ENCODE data around the gene CACNB4. TPM values are rescaled to one million over a fixed set of nuclear protein-coding genes. Genes with fewer than 3 reads are reported as not detected.
"Not testable (repeated sequence)": the region's sequence is repeated elsewhere in the genome, so short reads cannot be mapped to it uniquely, and the experiment has no call there.

CACNB4 gene
- total RNA-seq, 1 donor = 0.84 TPM

GRCh38 chr2:151922845-151923666 is 175.8 kb downstream of the CACNB4 start:
- Histone ChIP-seq H3K4me3 (ENCODE audit: low read length) (no peak overlapping the region), H3K27me3 (ENCODE audit: insufficient read depth, low read length) (no peaks in the 10 kb centered on the region), H3K9me3 (ENCODE audit: low read depth, low read length) (no peaks in the 10 kb centered on the region), H3K4me1 (ENCODE audit: insufficient read depth, low read length) (peaks cover 59% of the 10 kb centered on the region)

DNA sequence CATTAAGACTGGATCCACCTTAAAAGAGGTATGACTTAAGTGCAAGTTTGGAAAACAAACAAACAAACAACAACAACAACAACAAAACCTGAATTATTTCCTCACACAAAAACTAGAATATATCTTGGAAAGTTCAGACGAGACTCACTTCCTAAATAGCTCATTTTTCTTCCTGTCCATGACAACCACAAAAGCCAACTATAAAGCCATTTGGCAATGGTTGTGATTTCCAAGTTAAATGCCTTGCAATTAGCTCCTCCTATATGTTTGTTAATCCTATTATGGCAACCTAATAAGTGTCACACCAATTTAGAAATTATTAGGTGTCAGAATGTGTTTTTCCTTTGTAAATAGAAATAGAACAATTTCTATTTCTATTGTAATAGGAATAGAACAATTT is 179.1 kb downstream of the CACNB4 start:
- H3K4me1 ChIP-seq (ENCODE audit: insufficient read depth, low read length) = peaks cover 80% of the 10 kb centered on the region
- H3K9me3 ChIP-seq (ENCODE audit: low read depth, low read length) = no peaks in the 10 kb centered on the region
- no peak overlapping the region for H3K4me3 ChIP-seq (ENCODE audit: low read length)
- H3K27me3 ChIP-seq (ENCODE audit: insufficient read depth, low read length) = no peaks in the 10 kb centered on the region

- no peaks in the 10 kb centered on the region for H3K9me3 ChIP-seq (ENCODE audit: low read depth, low read length)
- H3K27me3 ChIP-seq (ENCODE audit: insufficient read depth, low read length) = no peaks in the 10 kb centered on the region
- H3K4me3 ChIP-seq (ENCODE audit: low read length) = no peak overlapping the region
- H3K4me1 ChIP-seq (ENCODE audit: insufficient read depth, low read length) = peaks cover 88% of the 10 kb centered on the region
These were observed 180.5 kb downstream of the CACNB4 start for GRCh38 chr2:151918308-151918707.

DNA sequence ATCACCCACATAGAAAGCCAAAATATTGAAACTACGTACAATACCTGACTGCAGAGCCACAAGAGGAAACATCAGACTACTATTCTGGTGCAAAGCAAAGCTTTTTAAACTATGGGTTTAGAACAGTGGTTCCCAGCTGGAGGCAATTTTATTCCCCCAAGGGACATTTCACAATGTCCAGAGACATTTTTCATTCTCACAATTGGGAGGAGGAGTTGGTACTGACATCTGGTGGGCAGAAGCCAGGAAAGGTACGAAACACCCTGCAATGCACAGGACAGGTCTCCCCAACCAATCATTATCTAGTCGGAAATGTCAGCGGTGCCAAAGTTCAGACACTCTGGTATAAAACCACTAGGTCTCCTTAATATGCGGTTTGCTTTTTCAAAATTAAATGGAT is 182.2 kb downstream of the CACNB4 start:
- Histone ChIP-seq H3K4me1 (ENCODE audit: insufficient read depth, low read length) (peaks cover 86% of the 10 kb centered on the region), H3K27me3 (ENCODE audit: insufficient read depth, low read length) (no peaks in the 10 kb centered on the region), H3K9me3 (ENCODE audit: low read depth, low read length) (no peaks in the 10 kb centered on the region), H3K4me3 (ENCODE audit: low read length) (no peak overlapping the region)

DNA sequence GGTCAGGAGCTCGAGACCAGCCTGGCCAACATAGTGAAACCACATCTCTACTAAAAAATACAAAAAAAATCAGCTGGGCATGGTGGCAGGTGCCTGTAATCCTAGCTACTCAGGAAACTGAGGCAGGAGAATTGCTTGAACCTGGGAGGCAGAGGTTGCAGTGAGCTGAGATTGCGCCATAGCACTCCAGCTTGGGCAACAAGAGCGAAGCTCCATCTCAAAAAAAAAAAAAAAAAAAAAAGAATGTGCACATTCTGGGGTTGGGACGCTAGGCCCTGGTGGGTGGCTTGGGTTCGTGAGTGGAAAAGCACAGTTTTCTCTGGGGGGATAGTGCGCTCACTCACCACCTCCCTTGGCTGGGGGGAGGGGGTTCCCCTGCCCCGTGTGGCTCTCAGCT is 183.2 kb downstream of the CACNB4 start:
- not testable (repeated sequence) for H3K4me3 ChIP-seq (ENCODE audit: low read length)
- peaks cover 82% of the 10 kb centered on the region for H3K4me1 ChIP-seq (ENCODE audit: insufficient read depth, low read length)

DNA sequence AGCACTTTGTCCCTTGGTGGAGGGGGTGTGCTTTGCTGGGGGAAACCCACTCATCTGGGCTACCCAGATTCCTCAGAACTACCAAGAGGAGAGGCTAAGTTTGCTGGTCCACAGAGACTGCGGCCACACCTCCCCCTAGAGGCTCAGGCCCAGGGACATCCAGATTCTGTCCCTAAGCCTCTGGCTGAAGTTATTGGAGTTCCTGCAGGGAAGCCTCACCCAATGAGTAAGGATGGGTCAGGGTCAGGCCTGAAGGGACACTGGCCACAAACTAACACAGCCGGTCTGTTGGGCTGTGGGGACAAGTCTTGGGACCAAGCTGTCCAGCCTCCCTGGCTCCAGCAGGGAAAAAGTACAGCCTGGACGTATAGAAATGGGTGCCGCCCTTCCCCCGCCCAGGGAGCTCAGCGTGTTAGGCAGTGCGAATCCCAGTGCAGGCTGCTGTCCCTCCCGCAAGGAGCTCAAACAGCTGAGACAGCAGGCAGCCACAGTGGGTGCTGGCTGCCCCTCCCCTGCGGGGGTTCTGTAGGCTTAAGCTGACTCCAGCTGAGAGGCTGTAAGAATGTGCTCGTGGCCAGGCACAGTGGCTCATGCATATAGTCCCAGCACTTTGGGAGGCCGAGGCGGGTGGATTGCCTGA is 183.7 kb downstream of the CACNB4 start:
- Histone ChIP-seq H3K9me3 (ENCODE audit: low read depth, low read length) (no peaks in the 10 kb centered on the region), H3K4me3 (ENCODE audit: low read length) (no peak overlapping the region), H3K27me3 (ENCODE audit: insufficient read depth, low read length) (no peaks in the 10 kb centered on the region), H3K4me1 (ENCODE audit: insufficient read depth, low read length) (peaks cover 77% of the 10 kb centered on the region)

More for the DNA sequence above, 183.2 kb downstream of the CACNB4 start:
- not testable (repeated sequence) for H3K9me3 ChIP-seq (ENCODE audit: low read depth, low read length); H3K27me3 ChIP-seq (ENCODE audit: insufficient read depth, low read length)

- Histone ChIP-seq H3K9me3 (ENCODE audit: low read depth, low read length) (no peaks in the 10 kb centered on the region), H3K4me3 (ENCODE audit: low read length) (no peak overlapping the region), H3K27me3 (ENCODE audit: insufficient read depth, low read length) (no peaks in the 10 kb centered on the region), H3K4me1 (ENCODE audit: insufficient read depth, low read length) (peaks cover 59% of the 10 kb centered on the region)
These were observed 190.5 kb downstream of the CACNB4 start for GRCh38 chr2:151908204-151908882.

- H3K4me3 ChIP-seq (ENCODE audit: low read length) = no peak overlapping the region
- no peaks in the 10 kb centered on the region for H3K27me3 ChIP-seq (ENCODE audit: insufficient read depth, low read length)
- peaks cover 51% of the 10 kb centered on the region for H3K4me1 ChIP-seq (ENCODE audit: insufficient read depth, low read length)
- H3K9me3 ChIP-seq (ENCODE audit: low read depth, low read length) = no peaks in the 10 kb centered on the region
These were observed 191.3 kb downstream of the CACNB4 start for GRCh38 chr2:151907286-151908203.

- Histone ChIP-seq H3K27me3 (ENCODE audit: insufficient read depth, low read length) (no peaks in the 10 kb centered on the region), H3K4me1 (ENCODE audit: insufficient read depth, low read length) (peaks cover 44% of the 10 kb centered on the region)
These were observed 192.2 kb downstream of the CACNB4 start for GRCh38 chr2:151906633-151906998.

GRCh38 chr2:151905963-151906632 is 192.7 kb downstream of the CACNB4 start:
- peaks cover 42% of the 10 kb centered on the region for H3K4me1 ChIP-seq (ENCODE audit: insufficient read depth, low read length)
- no peak overlapping the region for H3K4me3 ChIP-seq (ENCODE audit: low read length)
- H3K9me3 ChIP-seq (ENCODE audit: low read depth, low read length) = no peaks in the 10 kb centered on the region
- no peaks in the 10 kb centered on the region for H3K27me3 ChIP-seq (ENCODE audit: insufficient read depth, low read length)

More at GRCh38 chr2:151906633-151906998, 192.2 kb downstream of the CACNB4 start:
- no peaks in the 10 kb centered on the region for H3K9me3 ChIP-seq (ENCODE audit: low read depth, low read length)
- H3K4me3 ChIP-seq (ENCODE audit: low read length) = no peak overlapping the region

DNA sequence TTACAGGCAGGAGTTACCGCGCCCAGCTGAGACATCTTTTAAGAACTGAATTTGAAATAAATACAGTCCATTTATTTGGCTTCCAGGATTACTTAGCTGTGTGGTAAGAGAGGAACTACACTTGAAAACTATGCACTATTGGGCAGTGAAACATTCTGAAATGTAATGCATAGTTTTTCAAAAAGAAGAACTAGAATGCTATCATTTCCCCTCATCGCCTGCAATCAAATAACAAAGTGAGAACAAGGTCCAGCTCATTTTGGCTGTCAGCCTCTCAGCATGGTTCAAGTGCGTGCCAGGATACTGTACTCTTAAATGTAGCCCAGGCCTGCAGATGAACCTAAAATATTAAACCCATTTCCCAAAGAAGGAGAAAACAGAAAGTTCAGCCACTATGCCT is 194.0 kb downstream of the CACNB4 start:
- no peak overlapping the region for H3K4me3 ChIP-seq (ENCODE audit: low read length)
- peaks cover 50% of the 10 kb centered on the region for H3K4me1 ChIP-seq (ENCODE audit: insufficient read depth, low read length)
- no peaks in the 10 kb centered on the region for H3K27me3 ChIP-seq (ENCODE audit: insufficient read depth, low read length)
- no peaks in the 10 kb centered on the region for H3K9me3 ChIP-seq (ENCODE audit: low read depth, low read length)

- H3K9me3 ChIP-seq (ENCODE audit: low read depth, low read length) = no peaks in the 10 kb centered on the region
- no peaks in the 10 kb centered on the region for H3K27me3 ChIP-seq (ENCODE audit: insufficient read depth, low read length)
- H3K4me3 ChIP-seq (ENCODE audit: low read length) = no peak overlapping the region
- H3K4me1 ChIP-seq (ENCODE audit: insufficient read depth, low read length) = peaks cover 51% of the 10 kb centered on the region
These were observed 194.8 kb downstream of the CACNB4 start for GRCh38 chr2:151904021-151904420.

DNA sequence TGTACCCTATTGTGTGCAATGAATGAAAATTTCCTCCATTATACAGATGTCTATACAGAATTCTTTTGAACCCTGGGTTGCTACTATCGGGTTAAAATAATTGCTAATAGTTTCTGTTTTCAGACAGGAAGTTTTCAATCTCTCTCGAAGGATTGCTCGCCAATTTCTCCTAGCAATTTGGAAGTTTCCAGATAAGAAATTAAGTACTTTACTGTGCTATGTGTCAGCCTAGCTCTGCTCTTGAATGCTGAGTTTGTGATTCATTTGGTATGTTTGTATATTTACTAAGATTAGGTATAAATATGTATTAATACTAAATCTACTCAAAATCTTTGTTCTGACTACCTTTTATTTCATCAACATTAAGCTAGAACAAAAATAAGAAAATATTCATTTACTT is 196.0 kb downstream of the CACNB4 start:
- no peaks in the 10 kb centered on the region for H3K9me3 ChIP-seq (ENCODE audit: low read depth, low read length)
- no peak overlapping the region for H3K4me3 ChIP-seq (ENCODE audit: low read length)
- no peaks in the 10 kb centered on the region for H3K27me3 ChIP-seq (ENCODE audit: insufficient read depth, low read length)
- H3K4me1 ChIP-seq (ENCODE audit: insufficient read depth, low read length) = peaks cover 41% of the 10 kb centered on the region

- H3K27me3 ChIP-seq (ENCODE audit: insufficient read depth, low read length) = no peaks in the 10 kb centered on the region
- H3K9me3 ChIP-seq (ENCODE audit: low read depth, low read length) = no peaks in the 10 kb centered on the region
- peaks cover 24% of the 10 kb centered on the region for H3K4me1 ChIP-seq (ENCODE audit: insufficient read depth, low read length)
- H3K4me3 ChIP-seq (ENCODE audit: low read length) = no peak overlapping the region
These were observed 198.5 kb downstream of the CACNB4 start for GRCh38 chr2:151900331-151900730.
